OCI-LY3 (cell line): ENCODE measurements around the gene PPP1R1C.

Experiments
- EZH2phosphoT487 ChIP-seq: fragments of 200-600 bp; shearing (Covaris generic); IDR thresholded peaks from 2 replicates; pipeline ENCODE4 v1.6.1; 2018; ENCODE audit warnings: antibody characterized with exemption, mixed run types, low read depth
- TF ChIP-seq, protein P1 (sequence below): fragments of 200-600, 300-600 bp; sonication (generic); IDR thresholded peaks from 2 replicates; pipeline ENCODE4 v1.5.1; 2014; ENCODE audit warnings: antibody characterized with exemption, low read length, low read depth

DNA sequence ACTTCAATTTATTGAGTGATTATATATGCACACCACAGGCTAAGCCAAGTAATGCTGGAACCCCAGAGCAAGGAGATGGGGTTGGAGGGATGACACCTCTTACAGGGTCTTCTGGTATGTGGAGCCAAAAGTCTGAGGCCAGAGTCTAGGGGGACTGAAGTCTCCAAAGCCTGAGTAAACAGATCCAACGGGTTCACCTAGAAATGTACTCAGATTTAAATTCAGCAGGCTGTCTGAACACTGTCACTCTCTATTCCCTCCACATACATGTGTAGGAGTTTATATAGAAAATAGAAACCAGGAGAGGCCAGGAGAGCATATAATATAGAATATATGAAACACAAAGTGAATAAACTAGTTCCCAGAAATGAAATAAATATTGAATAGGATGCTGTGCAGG is 76.1 kb downstream of the PPP1R1C start:
- TF ChIP-seq, protein P1, sequence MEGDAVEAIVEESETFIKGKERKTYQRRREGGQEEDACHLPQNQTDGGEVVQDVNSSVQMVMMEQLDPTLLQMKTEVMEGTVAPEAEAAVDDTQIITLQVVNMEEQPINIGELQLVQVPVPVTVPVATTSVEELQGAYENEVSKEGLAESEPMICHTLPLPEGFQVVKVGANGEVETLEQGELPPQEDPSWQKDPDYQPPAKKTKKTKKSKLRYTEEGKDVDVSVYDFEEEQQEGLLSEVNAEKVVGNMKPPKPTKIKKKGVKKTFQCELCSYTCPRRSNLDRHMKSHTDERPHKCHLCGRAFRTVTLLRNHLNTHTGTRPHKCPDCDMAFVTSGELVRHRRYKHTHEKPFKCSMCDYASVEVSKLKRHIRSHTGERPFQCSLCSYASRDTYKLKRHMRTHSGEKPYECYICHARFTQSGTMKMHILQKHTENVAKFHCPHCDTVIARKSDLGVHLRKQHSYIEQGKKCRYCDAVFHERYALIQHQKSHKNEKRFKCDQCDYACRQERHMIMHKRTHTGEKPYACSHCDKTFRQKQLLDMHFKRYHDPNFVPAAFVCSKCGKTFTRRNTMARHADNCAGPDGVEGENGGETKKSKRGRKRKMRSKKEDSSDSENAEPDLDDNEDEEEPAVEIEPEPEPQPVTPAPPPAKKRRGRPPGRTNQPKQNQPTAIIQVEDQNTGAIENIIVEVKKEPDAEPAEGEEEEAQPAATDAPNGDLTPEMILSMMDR, result no peak
- TF ChIP-seq EZH2phosphoT487, result no peak
